ENCODE results near the gene ARHGAP45. TPM values are rescaled to one million over a fixed set of nuclear protein-coding genes. Genes with fewer than 3 reads are reported as not detected.
A peak's percentile ranks its signal among the peaks of the same experiment; 100 is the strongest.

Gene ARHGAP45
- total RNA-seq, 4 donors from 2014 or later, result 28.4 to 66.9 (median 38.6) TPM

DNA sequence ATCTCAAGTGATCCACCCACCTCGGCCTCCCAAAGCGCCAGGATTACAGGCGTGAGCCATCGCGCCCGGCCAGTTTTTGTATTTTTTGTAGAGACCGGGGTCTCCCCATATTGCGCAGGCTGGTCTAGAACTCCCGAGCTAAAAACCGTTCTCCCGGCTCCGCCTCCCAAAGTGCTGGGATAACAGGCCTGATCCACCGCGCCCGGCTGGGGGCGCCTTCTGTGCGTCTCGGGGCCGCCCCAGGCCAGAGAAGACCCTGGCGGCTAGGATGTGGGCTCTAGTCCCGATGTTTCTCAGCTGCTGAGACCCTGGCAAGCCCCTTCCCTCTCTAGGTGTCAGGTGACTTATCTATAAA, 3.6 kb downstream of the ARHGAP45 start:
- H3K27ac ChIP-seq, result no peak overlapping the region
- TF ChIP-seq POLR2A (IDR thresholded peaks at IDR 0.05) (no peak), EP300 (IDR thresholded peaks at IDR 0.05) (no peak)
- TF ChIP-seq, protein P1, sequence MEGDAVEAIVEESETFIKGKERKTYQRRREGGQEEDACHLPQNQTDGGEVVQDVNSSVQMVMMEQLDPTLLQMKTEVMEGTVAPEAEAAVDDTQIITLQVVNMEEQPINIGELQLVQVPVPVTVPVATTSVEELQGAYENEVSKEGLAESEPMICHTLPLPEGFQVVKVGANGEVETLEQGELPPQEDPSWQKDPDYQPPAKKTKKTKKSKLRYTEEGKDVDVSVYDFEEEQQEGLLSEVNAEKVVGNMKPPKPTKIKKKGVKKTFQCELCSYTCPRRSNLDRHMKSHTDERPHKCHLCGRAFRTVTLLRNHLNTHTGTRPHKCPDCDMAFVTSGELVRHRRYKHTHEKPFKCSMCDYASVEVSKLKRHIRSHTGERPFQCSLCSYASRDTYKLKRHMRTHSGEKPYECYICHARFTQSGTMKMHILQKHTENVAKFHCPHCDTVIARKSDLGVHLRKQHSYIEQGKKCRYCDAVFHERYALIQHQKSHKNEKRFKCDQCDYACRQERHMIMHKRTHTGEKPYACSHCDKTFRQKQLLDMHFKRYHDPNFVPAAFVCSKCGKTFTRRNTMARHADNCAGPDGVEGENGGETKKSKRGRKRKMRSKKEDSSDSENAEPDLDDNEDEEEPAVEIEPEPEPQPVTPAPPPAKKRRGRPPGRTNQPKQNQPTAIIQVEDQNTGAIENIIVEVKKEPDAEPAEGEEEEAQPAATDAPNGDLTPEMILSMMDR (IDR thresholded peaks at IDR 0.05), result no peak
- peaks cover 0 to 60% (median 29%) of the 10 kb centered on the region in 4 donors for H3K4me1 ChIP-seq
- no peaks in the 10 kb centered on the region for H3K9me3 ChIP-seq
- H3K27me3 ChIP-seq, result peaks cover 2 to 72% of the 10 kb centered on the region in 2 donors
- WGBS, 2 donors, result 8 to 9% methylated on average over 20 to 21 of the region's 21 CpGs
- no peak overlapping the region for H3K4me3 ChIP-seq
- no peaks in the 10 kb centered on the region for H3K36me3 ChIP-seq
- DNase-seq (ENCODE audit: low spot score in 2 of 2), result no peak

- Histone ChIP-seq H3K27me3 (peaks cover 2 to 66% of the 10 kb centered on the region in 2 donors), H3K27ac (no peak overlapping the region), H3K9me3 (no peaks in the 10 kb centered on the region), H3K4me1 (peaks cover 0 to 53% (median 28%) of the 10 kb centered on the region in 4 donors), H3K4me3 (peak overlapping the region in 1 of 4 donors; percentile 36), H3K36me3 (no peaks in the 10 kb centered on the region)
- no peak for DNase-seq (ENCODE audit: low spot score in 2 of 2)
- no peak for TF ChIP-seq EP300 (IDR thresholded peaks at IDR 0.05)
- TF ChIP-seq, protein P1 (IDR thresholded peaks at IDR 0.05), result no peak
- no peak for TF ChIP-seq POLR2A (IDR thresholded peaks at IDR 0.05)
- WGBS, 2 donors, result 10 to 27% methylated on average over 3 to 37 of the region's 99 CpGs
Observed at GRCh38 chr19:1070931-1071791, 4.2 kb downstream of the ARHGAP45 start.

DNA sequence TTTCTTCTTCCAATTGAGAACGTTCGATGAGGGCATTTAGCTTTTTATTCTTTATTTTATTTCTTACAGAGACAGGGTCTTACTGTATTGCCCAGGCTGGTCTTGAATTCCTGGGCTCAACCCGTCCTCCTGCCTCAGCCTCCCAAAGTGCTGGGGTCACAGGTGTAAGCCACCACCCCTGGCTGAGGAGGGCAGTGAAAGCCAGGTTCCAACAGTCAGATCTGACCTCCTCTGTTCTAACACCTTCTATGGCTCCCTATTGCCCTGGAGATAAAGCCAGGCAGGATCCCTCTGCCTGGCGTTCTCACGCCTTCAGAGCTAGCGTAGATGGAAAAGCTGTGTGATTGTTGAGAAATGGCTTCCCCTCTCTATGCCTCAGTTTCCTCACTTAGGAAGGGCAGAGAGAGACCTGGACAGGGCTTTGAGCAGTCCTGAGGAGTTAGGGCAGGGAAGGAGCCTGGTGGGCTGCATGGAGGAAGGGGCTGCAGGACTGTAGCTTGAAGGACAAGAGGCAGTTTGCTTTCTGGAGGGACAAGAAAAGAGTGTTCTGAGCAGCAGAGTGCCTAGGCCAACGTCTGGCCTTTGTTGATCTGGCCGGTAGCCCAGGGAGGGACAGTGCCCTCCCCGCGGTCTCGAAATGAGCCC, 5.5 kb downstream of the ARHGAP45 start:
- WGBS, 2 donors, result 80 to 90% methylated on average over 11 of the region's 11 CpGs

GRCh38 chr19:1073063-1073955, 6.3 kb downstream of the ARHGAP45 start:
- Histone ChIP-seq H3K27ac (no peak overlapping the region), H3K4me1 (peaks cover 0 to 39% (median 21%) of the 10 kb centered on the region in 4 donors), H3K27me3 (peaks cover 2 to 44% of the 10 kb centered on the region in 2 donors), H3K4me3 (no peak overlapping the region), H3K36me3 (no peaks in the 10 kb centered on the region), H3K9me3 (no peaks in the 10 kb centered on the region)
- WGBS, 2 donors, result 86 to 89% methylated on average over 24 to 29 of the region's 30 CpGs
- TF ChIP-seq, protein P1 (IDR thresholded peaks at IDR 0.05), result no peak
- TF ChIP-seq POLR2A (IDR thresholded peaks at IDR 0.05) (no peak), EP300 (IDR thresholded peaks at IDR 0.05) (no peak)
- DNase-seq (ENCODE audit: low spot score in 2 of 2), result no peak

More for the DNA sequence above, 5.5 kb downstream of the ARHGAP45 start:
- Histone ChIP-seq H3K4me3 (no peak overlapping the region), H3K27me3 (peaks cover 2 to 52% of the 10 kb centered on the region in 2 donors), H3K27ac (no peak overlapping the region), H3K9me3 (no peaks in the 10 kb centered on the region), H3K36me3 (no peaks in the 10 kb centered on the region), H3K4me1 (peaks cover 0 to 40% (median 22%) of the 10 kb centered on the region in 4 donors)
- TF ChIP-seq POLR2A (IDR thresholded peaks at IDR 0.05) (no peak), EP300 (IDR thresholded peaks at IDR 0.05) (no peak)
- TF ChIP-seq, protein P1 (IDR thresholded peaks at IDR 0.05), result no peak
- DNase-seq (ENCODE audit: low spot score in 2 of 2), result no peak

Data from tibial nerve (tissue), 4 donors.